ENCODE measurements around the gene LCT. TPM values are rescaled to one million over a fixed set of nuclear protein-coding genes. Genes with fewer than 3 reads are reported as not detected.
"Not testable (repeated sequence)": the region's sequence is repeated elsewhere in the genome, so short reads cannot be mapped to it uniquely, and the experiment has no call there.

LCT gene
- total RNA-seq, 1 donor from 2014 or later = not detected

DNA sequence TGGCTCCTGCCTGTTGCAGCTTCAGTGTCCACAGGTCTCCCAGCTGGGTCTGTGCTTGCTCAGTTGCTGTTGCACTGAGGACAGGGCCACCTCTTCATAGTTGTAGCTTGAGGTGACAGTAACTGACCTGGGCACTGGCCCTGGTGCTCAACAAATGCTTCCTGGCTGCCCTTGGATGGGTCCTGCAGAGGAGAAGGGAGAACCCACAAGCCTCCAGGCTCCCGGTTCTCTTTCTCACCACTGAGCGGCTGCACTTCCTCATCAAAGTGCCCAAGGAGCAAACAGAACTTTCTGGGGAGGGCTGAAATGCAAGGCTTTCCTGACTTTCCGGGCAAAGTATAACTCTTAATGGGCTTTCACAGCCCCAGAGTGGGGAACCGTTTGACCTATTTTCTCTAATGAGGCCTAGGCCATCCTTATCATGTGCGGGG lies 38.7 kb downstream of the LCT start:
- Histone ChIP-seq H3K4me1 (peaks cover 14% of the 10 kb centered on the region), H3K4me3 (no peak overlapping the region), H3K36me3 (no peaks in the 10 kb centered on the region), H3K9me3 (replicated peaks) (peaks cover 11% of the 10 kb centered on the region), H3K27ac (replicated peaks) (no peak overlapping the region), H3K27me3 (ENCODE audit: low read depth) (no peaks in the 10 kb centered on the region)
- DNase-seq = no peak
- TF ChIP-seq, protein P1, sequence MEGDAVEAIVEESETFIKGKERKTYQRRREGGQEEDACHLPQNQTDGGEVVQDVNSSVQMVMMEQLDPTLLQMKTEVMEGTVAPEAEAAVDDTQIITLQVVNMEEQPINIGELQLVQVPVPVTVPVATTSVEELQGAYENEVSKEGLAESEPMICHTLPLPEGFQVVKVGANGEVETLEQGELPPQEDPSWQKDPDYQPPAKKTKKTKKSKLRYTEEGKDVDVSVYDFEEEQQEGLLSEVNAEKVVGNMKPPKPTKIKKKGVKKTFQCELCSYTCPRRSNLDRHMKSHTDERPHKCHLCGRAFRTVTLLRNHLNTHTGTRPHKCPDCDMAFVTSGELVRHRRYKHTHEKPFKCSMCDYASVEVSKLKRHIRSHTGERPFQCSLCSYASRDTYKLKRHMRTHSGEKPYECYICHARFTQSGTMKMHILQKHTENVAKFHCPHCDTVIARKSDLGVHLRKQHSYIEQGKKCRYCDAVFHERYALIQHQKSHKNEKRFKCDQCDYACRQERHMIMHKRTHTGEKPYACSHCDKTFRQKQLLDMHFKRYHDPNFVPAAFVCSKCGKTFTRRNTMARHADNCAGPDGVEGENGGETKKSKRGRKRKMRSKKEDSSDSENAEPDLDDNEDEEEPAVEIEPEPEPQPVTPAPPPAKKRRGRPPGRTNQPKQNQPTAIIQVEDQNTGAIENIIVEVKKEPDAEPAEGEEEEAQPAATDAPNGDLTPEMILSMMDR (IDR thresholded peaks at IDR 0.05; ENCODE audit: borderline replicate concordance) = no peak
- intact Hi-C loops (cut with micrococcal nuclease) = no loop called here

- H3K4me1 ChIP-seq = peaks cover 14% of the 10 kb centered on the region
- no peak overlapping the region for H3K4me3 ChIP-seq
- peak; percentile 58 for DNase-seq
- H3K9me3 ChIP-seq (replicated peaks) = peaks cover 11% of the 10 kb centered on the region
- no peaks in the 10 kb centered on the region for H3K27me3 ChIP-seq (ENCODE audit: low read depth)
- intact Hi-C loops (cut with micrococcal nuclease) = no loop called here
- H3K36me3 ChIP-seq = no peaks in the 10 kb centered on the region
- H3K27ac ChIP-seq (replicated peaks) = peak overlapping the region; percentile 53
- TF ChIP-seq, protein P1 (IDR thresholded peaks at IDR 0.05; ENCODE audit: borderline replicate concordance) = peak; percentile 90
These were observed 39.3 kb downstream of the LCT start for GRCh38 chr2:135797497-135798274.

- intact Hi-C loops (cut with micrococcal nuclease) = no loop called here
- TF ChIP-seq, protein P1 (IDR thresholded peaks at IDR 0.05; ENCODE audit: borderline replicate concordance) = no peak
- Histone ChIP-seq H3K4me3 (no peak overlapping the region), H3K4me1 (peaks cover 14% of the 10 kb centered on the region), H3K36me3 (no peaks in the 10 kb centered on the region), H3K9me3 (replicated peaks) (peaks cover 4% of the 10 kb centered on the region), H3K27ac (replicated peaks) (no peak overlapping the region), H3K27me3 (ENCODE audit: low read depth) (no peaks in the 10 kb centered on the region)
- DNase-seq = no peak
These were observed 40.4 kb downstream of the LCT start for GRCh38 chr2:135796606-135797005.

GRCh38 chr2:135795641-135796040 lies 41.3 kb downstream of the LCT start:
- DNase-seq; H3K27me3 ChIP-seq (ENCODE audit: low read depth); intact Hi-C loops (cut with micrococcal nuclease); H3K27ac ChIP-seq (replicated peaks); H3K9me3 ChIP-seq (replicated peaks); H3K36me3 ChIP-seq; H3K4me3 ChIP-seq: not testable (repeated sequence)
- peaks cover 14% of the 10 kb centered on the region for H3K4me1 ChIP-seq

GRCh38 chr2:135792401-135793150 lies 44.4 kb downstream of the LCT start:
- H3K4me3 ChIP-seq = no peak overlapping the region
- peaks cover 5% of the 10 kb centered on the region for H3K36me3 ChIP-seq
- H3K27ac ChIP-seq (replicated peaks) = no peak overlapping the region
- intact Hi-C loops (cut with micrococcal nuclease) = no loop called here
- peaks cover 4% of the 10 kb centered on the region for H3K4me1 ChIP-seq
- TF ChIP-seq, protein P1 (IDR thresholded peaks at IDR 0.05; ENCODE audit: borderline replicate concordance) = no peak
- no peaks in the 10 kb centered on the region for H3K9me3 ChIP-seq (replicated peaks)
- no peak for DNase-seq
- H3K27me3 ChIP-seq (ENCODE audit: low read depth) = no peaks in the 10 kb centered on the region

Measured in left ventricle myocardium inferior (tissue), 1 donor.